Tibial artery (tissue), 4 donors: Measurements from ENCODE around the gene NAGLU.

Experiments used
- DNase-seq, 2 donors: peaks; one replicate each; pipeline ENCODE4 v3.0.0-alpha.2; 2019
- H3K27ac ChIP-seq, 2 donors: fragments of 200-600 bp; sonication (generic) in 1 of 2; 1 replicate in 1 of 2; 2 replicates in 1 of 2; pipeline ENCODE4 v1.5.1; 2018 to 2019; ENCODE audit warnings: mild to moderate bottlenecking in 1 of 2
- H3K27me3 ChIP-seq, 2 donors: fragments of 200-600 bp; sonication (generic) in 1 of 2; one replicate each; pipeline versions ENCODE4 v1.5.1 to v1.6.0; 2016 to 2019
- H3K36me3 ChIP-seq, 3 donors: fragments of 200-600 bp; sonication (generic) in 2 of 3; one replicate each; pipeline ENCODE4 v1.5.1; 2016 to 2019; ENCODE audit warnings: mild to moderate bottlenecking in 2 of 3
- H3K4me1 ChIP-seq, 4 donors: fragments of 200-600 bp; sonication (generic) in 2 of 4; 1 replicate in 3 of 4; 2 replicates in 1 of 4; pipeline ENCODE4 v1.5.1; 2016 to 2019
- H3K4me3 ChIP-seq, 2 donors: fragments of 200-600 bp; sonication (generic) in 1 of 2; 1 replicate in 1 of 2; 2 replicates in 1 of 2; pipeline ENCODE4 v1.5.1; 2018 to 2019; ENCODE audit warnings: mild to moderate bottlenecking in 2 of 2
- H3K9me3 ChIP-seq, 3 donors: fragments of 200-600 bp; sonication (generic) in 1 of 3; one replicate each; pipeline ENCODE4 v1.5.1; 2016 to 2019
- intact Hi-C: fragments of 100-400 bp; cut with DNase I; formaldehyde crosslinking; loops from one replicate; pipeline ENCODE4 v1.15.0; 2023; ENCODE audit warnings: low total_unique reads
- TF ChIP-seq, protein P1 (sequence below), 2 experiments: fragments of 200-600 bp in 1 of 2; fragments of 450-650 bp in 1 of 2; IDR thresholded peaks; one replicate each; pipeline ENCODE4 v1.5.1; 2017 to 2019; ENCODE audit warnings: antibody characterized with exemption in 2 of 2, mild to moderate bottlenecking in 1 of 2, moderate library complexity in 1 of 2

Gene NAGLU

DNA sequence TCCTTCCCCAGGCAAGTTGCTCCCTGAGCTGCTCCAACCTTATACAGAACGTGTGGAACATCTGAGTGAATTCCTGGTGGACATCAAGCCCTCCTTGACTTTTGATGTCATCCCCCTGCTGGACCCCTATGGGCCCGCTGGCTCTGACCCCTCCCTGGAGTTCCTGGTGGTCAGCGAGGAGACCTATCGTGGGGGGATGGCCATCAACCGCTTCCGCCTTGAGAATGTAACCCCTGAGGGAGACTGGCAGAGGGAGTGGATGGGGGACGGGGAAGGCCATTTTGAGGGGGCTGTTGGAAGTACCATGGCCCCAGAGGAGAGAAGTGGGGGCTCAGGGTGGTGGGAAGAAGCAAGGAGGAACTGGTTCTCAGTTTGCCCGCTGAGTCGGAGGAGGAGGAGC lies 27.9 kb downstream of the NAGLU start:
- intact Hi-C loops = no loop called here
- H3K4me1 ChIP-seq = peaks cover 4 to 66% (median 55%) of the 10 kb centered on the region in 4 donors
- no peak for DNase-seq
- H3K27me3 ChIP-seq = no peaks in the 10 kb centered on the region
- no peak overlapping the region for H3K4me3 ChIP-seq
- no peaks in the 10 kb centered on the region for H3K9me3 ChIP-seq
- peaks cover 18 to 32% (median 27%) of the 10 kb centered on the region in 3 donors for H3K36me3 ChIP-seq
- H3K27ac ChIP-seq = no peak overlapping the region
- TF ChIP-seq, protein P1, sequence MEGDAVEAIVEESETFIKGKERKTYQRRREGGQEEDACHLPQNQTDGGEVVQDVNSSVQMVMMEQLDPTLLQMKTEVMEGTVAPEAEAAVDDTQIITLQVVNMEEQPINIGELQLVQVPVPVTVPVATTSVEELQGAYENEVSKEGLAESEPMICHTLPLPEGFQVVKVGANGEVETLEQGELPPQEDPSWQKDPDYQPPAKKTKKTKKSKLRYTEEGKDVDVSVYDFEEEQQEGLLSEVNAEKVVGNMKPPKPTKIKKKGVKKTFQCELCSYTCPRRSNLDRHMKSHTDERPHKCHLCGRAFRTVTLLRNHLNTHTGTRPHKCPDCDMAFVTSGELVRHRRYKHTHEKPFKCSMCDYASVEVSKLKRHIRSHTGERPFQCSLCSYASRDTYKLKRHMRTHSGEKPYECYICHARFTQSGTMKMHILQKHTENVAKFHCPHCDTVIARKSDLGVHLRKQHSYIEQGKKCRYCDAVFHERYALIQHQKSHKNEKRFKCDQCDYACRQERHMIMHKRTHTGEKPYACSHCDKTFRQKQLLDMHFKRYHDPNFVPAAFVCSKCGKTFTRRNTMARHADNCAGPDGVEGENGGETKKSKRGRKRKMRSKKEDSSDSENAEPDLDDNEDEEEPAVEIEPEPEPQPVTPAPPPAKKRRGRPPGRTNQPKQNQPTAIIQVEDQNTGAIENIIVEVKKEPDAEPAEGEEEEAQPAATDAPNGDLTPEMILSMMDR (IDR thresholded peaks at IDR 0.05) = no peak

DNA sequence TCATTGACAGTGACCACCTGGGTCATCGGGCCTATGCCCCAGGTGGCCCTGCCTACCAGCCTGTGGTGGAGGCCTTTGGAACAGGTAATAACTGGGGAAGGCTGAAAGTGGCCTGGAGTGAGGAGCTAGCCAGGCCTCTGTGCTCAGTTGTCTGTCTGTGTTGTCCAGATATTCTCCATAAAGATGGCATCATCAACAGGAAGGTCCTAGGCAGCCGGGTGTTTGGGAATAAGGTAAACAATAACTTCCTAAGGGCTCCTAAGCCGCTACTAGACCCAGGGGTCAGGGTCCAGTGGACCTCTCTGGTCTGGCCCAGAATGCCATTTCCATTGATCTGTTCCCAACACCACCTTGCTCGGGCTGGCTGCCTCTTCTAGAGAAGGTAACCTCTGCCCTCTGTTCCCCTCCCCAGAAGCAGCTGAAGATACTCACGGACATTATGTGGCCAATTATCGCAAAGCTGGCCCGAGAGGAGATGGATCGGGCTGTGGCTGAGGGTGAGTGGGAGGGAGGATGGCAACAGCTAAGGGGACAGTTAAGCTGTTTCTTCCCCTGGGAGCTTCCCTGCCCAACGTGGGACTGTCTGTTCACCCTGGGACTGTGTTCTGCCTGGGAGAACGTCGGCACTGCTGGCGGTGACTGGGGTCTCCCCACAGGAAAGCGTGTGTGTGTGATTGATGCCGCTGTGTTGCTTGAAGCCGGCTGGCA lies 28.9 kb downstream of the NAGLU start:
- H3K36me3 ChIP-seq = peaks cover 28 to 42% (median 37%) of the 10 kb centered on the region in 3 donors
- intact Hi-C loops = no loop called here
- TF ChIP-seq, protein P1 (IDR thresholded peaks at IDR 0.05) = no peak
- DNase-seq = no peak
- H3K4me3 ChIP-seq = no peak overlapping the region
- no peaks in the 10 kb centered on the region for H3K9me3 ChIP-seq
- H3K27me3 ChIP-seq = no peaks in the 10 kb centered on the region
- H3K27ac ChIP-seq = no peak overlapping the region
- H3K4me1 ChIP-seq = peaks cover 4 to 66% (median 54%) of the 10 kb centered on the region in 4 donors

DNA sequence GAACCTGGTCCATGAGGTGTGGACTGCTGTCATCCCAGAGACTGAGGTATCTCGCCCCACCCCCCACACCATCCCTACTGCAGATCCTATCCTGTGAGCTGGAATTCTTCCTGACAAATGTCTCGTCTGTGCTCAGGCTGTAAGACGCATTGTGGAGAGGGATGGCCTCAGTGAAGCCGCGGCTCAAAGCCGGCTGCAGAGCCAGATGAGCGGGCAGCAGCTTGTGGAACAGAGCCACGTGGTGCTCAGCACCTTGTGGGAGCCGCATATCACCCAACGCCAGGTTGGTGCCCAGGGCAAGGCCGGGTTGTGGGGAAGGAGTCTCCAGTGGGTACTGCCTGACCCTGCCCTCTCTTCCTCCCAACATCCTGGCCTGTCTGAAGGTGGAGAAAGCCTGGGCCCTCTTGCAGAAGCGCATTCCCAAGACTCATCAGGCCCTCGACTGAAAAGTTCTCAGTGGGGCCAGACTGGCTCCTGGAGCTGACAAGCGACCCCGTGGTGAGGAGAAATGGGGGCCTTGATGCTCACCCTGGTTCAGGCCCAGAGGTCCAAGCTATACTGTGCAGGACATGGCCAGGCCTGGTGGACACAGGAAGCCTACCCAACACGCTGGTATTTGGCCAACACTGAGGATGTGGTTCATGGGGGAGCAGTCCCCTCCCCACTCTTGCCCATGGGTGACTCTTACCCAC lies 29.6 kb downstream of the NAGLU start:
- Histone ChIP-seq H3K27ac (peak overlapping the region in 1 of 2 donors; percentile 92), H3K4me3 (no peak overlapping the region), H3K36me3 (peaks cover 35 to 49% (median 43%) of the 10 kb centered on the region in 3 donors), H3K4me1 (peaks cover 4 to 66% (median 51%) of the 10 kb centered on the region in 4 donors), H3K9me3 (no peaks in the 10 kb centered on the region), H3K27me3 (no peaks in the 10 kb centered on the region)
- no peak for DNase-seq
- intact Hi-C loops = no loop called here
- TF ChIP-seq, protein P1 (IDR thresholded peaks at IDR 0.05) = no peak

DNA sequence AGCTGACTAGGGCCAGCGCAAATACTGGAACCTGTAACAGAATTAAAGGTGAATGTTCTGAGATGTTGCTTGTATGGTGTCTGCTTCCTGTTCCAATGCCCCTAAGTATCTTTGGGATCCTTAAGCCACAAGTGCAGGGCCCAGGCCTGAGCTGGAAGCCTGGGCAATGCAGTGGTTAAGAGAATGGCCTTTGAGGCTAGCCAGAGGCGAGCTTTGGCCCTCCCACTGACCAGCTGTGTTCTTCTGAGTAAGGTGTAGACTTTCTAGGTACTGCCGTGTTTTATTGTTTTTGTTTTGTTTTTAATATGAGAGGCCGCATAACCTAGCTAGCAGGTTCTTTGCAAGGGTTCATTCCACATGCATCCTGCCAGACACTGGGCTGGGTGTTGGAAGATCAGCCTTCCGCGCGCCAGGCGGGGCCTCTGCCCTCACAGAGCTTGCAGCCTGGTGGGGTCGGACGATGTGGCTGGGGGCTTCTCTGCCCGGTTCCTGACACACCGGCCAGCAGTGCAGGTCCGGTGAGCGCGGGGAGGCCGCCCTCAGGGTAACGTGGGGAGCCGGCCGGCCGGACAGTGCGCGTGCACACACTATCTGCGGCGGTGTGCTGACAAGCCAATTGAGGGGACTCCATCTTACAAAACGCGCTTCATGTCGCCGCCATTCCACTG lies 30.3 kb downstream of the NAGLU start:
- TF ChIP-seq, protein P1 (IDR thresholded peaks at IDR 0.05) = no peak
- intact Hi-C loops = no loop called here
- no peaks in the 10 kb centered on the region for H3K9me3 ChIP-seq
- peaks cover 4 to 65% (median 47%) of the 10 kb centered on the region in 4 donors for H3K4me1 ChIP-seq
- DNase-seq = no peak
- H3K36me3 ChIP-seq = peaks cover 42 to 56% (median 50%) of the 10 kb centered on the region in 3 donors
- no peaks in the 10 kb centered on the region for H3K27me3 ChIP-seq
- peak overlapping the region; percentile 80 for H3K4me3 ChIP-seq
- H3K27ac ChIP-seq = peak overlapping the region; percentile 91 to 92

DNA sequence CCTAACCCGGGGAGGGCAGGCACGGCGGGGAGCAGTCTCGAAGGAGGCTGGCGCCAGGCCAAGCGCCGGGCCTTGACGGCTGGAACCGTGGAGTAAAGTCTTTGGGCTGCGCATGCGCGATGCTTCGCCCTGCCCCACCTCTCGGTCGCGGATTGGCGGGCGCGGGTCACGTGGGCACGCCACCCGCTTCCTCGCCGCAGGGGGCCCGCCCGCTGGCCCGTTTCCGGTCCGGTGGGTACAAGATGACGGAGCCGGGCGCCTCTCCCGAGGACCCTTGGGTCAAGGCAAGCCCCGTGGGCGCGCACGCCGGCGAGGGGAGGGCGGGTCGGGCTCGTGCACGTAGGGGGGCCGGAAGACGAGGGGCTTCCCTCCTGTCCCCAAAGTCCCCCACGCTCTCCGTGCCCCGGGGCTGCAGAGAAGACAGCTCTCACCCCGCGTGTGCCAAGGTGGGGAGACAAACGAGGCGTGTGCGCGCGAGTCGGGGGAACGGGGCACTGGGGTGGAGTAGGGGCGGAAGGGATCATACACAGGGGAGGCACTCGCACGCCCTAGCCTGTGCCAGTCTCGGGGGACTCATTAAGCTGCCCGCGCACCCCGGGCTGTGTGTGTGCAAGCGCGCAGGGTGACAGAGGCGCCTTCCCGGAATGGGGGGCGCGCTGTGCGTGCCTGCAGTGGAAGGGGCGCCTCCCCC lies 31.0 kb downstream of the NAGLU start, which contains the start of gene MLX:
TSS of gene MLX (plus strand) at position 218 of the 691 bp plus-strand sequence. CDS start at position 243, 25 bp downstream.
- peak within 1 kb of the TSS; percentile 80 for H3K4me3 ChIP-seq
- H3K27ac ChIP-seq = peak within 1 kb of the TSS; percentile 91 to 92
- no peaks in the 10 kb centered on the region for H3K9me3 ChIP-seq
- peak; percentile 92 to 97 for DNase-seq
- no peaks in the 10 kb centered on the region for H3K27me3 ChIP-seq
- peaks cover 4 to 66% (median 46%) of the 10 kb centered on the region in 4 donors for H3K4me1 ChIP-seq
- TF ChIP-seq, protein P1 (IDR thresholded peaks at IDR 0.05) = no peak
- intact Hi-C loops = no loop called here
- peaks cover 48 to 62% (median 57%) of the 10 kb centered on the region in 3 donors for H3K36me3 ChIP-seq
